HG02763 (cell line): ENCODE data around the gene GTPBP6.
"Not testable (repeated sequence)": the region's sequence is repeated elsewhere in the genome, so short reads cannot be mapped to it uniquely, and the experiment has no call there.

Experiments
- ATAC-seq: cut with Tn5 transposase; IDR thresholded peaks from one replicate; pipeline ENCODE4 v1.9.1; 2021; ENCODE audit warnings: mild to moderate bottlenecking, moderate library complexity; ENCODE audit not compliant: unreplicated experiment

The GTPBP6 gene

DNA sequence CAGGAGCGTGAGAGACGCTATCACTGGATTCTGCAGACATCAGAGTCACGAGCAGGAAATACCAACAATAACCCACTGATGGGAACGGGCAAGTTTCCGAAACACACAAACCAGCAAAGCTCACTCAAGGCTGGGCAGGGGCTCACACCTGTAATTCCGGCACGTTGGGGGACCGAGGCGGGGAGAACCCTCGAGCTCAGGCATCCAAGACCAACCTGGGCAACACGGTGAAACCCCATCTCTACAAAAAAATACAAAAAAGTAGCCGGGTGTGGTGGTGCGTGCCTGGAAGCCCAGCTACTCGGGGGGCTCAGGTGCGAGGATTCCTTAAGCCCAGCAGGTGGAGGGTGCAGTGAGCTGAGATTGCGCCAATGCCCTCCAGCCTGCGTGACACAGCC is 17.2 kb upstream of the GTPBP6 start:
- ATAC-seq: no peak

DNA sequence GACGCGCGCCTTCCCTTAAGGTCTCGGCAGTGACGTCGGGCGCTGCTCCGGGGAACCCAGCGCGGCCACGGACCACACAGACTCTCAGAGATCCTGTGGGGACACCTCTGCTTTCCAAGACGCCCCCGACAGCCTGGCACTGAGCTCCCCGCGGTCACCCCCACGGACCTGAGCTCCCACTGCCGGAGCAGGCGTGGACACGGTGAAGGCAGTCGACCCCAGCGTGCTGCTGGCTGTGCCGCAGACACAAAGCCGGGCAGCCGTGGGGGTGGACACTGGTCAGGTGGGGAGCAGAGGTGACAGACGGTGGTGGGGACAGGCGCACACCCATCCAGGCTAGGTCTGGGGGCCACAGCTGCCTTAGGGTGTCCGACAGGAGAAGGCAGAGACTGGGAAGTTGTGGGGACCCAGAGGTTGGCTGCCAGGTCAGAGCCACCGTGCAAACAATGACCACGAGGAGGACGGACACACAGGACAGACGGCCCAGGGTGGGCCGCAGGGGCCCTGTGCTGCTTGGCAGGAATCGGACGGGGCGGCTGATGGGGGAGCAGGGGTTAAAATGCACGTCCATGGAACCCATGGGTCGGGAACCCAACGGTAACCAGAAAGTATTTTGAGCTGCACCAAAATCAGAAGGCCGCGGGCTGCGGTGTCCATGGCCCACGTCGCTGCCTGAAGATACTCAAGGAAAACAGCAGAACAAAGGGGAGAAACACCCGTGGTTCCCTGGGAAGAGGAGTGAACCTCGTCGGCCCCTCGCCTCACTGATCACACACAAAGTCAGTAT is 16.6 kb upstream of the GTPBP6 start:
- no peak for ATAC-seq

DNA sequence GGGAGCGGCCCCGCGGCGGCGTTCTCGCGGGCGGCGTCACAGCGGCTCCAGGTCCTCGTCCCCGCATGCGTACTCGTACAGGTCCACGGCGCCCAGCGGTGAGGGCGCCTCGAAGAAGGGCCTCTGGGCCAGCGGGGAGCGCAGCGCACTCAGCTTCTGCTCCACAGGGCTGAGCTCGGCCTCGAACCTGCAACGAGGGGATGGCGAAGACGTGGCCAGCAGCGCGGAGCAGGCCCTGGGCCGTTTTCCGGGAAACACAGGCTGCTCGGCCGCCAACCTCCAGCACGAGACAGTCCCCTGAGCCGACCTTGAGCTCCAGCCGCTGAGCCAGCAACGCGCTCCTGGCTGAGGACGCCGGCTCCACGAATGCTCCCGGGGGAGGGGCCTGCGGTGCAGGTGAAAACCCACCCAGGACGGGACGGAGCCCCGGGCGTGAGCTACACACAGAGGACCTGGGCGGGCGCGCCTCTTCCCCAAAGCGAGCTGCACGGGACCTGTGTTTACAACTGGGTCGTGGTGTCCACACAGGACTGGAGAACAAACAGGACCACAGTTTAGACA is 15.8 kb upstream of the GTPBP6 start:
- no peak for ATAC-seq

DNA sequence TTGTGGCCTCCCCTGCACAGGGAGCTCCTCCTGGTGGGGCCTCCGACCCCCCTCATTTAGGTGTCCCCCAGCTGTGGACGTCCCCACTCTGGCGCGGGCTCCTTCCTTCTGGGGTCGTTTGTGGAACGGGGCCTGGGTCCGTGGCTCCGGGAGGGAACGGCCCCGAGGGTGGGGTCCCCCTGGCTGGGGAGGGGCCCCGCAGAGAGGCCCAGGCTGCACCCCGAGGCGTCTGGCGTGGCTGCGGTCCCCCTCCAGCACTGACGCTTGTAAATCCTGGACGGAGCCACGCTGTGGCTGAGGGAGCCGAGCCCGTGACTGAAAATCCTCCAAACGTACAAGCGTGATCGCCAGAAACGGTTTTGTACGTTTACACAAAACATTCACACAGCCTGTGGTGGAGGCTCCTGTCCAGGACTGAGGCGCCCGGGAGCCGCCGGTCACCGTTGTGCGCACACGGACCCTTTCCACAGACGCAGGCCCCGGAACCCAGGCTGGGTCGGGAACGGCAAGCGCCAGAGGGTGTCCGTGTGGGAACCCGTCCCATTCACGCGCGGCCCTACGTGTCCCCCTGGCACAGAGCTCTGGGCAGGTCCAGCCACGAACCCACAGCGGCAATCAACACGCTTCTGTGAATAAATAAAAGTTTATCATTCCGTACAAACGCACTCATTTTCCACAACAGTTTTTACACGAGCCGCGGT is 15.2 kb upstream of the GTPBP6 start:
- ATAC-seq: no peak

DNA sequence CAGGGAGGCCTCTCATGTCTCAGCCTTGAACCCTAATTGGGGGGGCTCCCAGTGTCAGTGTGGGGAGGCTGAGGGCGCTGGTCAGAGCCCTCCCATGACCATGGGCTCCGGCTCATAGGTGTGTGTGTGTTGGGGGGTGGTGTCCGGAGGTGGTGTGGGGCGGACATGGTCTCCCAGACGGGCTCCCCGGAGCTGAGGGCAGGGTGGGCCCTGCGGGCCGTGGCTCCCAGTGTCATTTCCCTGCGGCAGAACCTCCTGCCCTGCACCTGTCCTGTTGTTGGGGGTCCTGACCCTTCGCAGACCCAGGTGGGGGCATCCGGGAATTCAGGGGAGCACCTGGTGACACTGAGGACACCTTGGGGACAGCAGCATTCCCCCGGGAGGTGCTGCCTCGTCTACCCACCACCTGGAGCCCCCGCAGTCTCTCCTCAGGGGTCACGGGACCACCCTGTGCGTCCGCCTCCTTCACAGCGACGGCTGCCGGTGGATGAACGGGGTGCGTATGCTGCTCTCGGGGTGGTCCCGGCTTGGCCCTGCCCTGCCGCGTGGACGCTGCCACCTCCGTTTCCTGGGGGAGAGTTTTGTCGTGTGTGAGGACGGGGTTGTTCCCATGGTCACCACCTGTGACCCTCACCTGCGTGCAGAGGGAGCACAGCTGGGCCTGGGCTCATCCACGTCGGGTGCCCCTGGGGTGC is 14.5 kb upstream of the GTPBP6 start:
- ATAC-seq: no peak

DNA sequence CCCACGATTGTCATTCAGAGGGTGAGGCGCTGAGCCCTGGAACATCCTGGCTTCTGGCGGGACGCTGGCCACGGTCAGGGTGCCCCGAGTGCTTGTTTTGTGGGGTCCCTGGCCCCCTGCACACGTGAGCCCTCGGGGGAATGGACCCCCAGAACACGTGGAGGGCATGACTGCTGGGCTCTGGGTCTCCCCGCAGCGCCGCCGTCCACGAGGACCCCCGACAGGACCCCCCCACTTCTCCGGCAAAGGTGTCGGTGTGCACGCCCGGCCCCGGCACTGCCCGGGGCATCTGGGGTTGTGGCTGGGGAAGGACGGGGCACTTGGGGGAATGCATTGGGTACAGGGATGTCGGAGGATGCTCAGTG is 13.9 kb upstream of the GTPBP6 start:
- no peak for ATAC-seq

DNA sequence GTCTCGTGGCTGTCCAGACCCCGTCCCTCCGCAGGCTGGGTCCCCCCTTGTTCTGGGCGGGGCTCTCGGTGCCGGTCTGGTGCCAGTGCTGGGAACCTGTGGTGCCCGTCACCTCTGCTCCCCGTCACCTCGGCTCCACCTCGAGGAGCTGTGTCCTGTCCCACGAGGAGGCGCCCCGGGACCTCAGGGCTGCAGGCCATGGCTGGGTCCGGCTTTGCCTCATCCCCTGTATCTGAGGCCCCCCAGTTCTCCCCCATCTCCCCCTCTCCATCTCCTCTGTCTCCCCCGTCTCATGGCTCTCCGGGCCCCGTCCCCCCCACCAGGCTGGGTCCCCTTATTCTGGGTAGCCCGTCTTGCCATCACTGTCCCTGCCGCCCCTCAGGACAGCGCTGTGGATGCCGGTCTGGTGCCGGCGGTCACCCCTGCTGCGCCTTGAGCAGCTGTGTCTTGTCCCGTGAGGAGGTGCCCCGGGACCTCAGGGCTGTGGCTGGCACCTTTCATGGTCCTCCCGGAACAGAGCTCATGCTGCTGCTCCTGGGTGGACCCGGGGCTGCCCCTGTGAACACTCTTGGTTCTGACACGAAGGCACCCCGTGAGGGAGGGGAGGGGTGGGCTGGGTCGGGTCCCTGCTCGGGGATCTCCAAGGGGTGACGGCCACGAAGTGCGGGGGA is 13.4 kb upstream of the GTPBP6 start:
- ATAC-seq: no peak

DNA sequence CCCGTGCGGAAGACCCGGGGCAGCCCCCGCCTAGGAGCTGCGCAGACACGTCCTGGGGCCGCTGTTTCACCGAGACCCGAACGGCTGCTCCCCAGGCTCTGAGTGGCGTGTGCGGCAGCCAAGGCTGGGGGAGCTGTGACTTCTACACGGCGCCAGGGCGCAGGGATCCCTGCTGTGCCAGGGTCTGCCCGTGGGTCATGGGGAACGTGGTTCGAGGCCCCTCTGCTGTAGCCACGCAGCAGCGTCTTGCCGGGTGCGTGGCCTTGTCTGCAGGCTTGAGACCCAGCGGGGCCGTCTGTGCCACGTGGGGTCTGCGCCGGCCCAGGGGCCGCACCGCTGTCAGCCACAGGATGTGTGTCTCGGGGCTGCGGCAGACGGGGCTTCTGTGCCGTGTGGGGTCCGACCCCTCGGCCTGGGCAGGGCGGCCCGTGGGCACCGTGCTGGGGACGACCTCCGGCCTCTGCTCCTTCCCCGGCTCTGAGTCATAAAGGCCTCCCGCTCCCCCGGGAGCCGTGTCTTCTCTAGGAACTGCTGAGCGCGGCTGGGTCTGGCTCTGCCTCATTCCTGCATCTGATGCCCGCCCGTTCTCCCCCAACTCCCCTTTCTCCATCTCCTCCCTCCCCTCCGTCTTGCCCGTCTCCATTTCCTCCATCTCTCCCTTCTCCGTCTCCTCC is 12.7 kb upstream of the GTPBP6 start:
- no peak for ATAC-seq

DNA sequence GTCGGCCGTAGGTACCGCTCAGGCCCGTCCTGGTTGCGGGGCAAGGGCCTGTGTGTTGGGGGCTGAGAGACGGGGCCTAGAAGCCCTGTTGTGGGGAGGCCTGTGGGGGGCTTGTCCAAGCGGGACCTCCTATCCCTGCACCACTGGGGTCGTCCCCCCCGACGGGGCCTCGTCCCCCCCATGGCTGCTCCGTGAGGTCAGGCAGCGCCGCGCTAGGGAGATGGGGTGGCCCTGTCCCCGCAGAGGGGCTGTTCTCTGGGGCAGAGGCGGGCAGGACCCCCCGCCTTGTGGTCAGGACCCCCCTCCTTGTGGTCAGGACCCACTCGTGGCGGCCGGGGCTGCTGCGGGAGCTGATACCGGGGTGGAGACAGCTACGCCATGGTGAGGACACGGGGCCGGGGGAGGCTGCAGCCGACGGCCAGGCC is 12.1 kb upstream of the GTPBP6 start:
- no peak for ATAC-seq

DNA sequence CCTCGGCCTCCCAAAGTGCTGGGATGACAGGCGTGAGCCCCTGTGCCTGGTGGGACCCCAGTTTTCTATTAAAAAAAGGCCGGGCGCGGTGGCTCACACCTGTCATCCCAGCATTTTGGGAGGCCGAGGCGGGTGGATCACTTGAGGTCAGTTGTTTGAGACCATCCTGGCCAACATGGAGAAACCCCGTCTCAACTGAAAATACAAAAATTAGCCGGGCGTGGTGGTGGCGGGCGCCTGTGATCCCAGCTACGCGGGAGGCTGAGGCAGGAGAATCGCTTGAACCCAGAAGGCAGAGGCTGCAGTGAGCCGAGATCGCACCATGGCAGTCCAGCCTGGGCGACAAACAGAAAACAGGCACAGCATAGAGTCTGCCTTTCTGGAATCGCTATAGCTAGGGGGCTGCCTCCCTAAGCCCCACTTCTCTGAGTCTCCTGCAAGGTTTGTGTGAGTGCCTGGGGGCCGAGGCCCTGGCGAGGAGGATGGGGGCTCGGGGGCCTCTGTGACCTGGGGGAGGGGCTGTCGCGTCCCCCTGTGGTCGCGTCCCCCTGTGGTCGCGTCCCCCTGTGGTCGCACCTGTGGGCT is 11.6 kb upstream of the GTPBP6 start:
- ATAC-seq: not testable (repeated sequence)

DNA sequence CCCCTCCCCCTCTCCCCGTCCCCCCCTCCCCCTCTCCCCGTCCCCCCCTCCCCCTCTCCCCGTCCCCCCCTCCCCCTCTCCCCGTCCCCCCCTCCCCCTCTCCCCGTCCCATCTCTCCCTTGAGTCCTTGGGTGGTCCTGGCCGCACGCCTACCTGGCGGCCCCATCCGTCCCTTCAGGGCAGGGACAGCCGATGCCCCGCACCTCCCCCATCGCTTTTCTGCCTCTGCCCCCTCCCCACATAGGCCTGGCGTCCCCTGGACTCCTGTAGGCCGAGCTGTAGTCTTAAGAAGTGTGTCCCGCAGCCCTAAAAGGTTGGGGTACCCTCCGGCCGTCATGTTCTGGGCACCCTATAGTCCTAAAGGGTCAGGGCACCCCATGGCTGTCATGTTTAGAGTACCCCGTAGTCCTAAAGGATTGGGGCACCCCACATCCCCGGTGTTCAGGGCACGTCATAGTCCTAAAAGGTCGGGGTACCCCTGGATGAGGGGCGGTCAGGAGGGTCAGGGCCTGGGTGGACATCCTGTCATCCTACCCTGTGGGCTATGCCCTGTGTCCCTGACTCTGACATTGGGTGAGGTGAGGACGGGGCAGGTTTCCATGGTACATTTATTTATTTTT is 10.8 kb upstream of the GTPBP6 start:
- ATAC-seq: no peak

DNA sequence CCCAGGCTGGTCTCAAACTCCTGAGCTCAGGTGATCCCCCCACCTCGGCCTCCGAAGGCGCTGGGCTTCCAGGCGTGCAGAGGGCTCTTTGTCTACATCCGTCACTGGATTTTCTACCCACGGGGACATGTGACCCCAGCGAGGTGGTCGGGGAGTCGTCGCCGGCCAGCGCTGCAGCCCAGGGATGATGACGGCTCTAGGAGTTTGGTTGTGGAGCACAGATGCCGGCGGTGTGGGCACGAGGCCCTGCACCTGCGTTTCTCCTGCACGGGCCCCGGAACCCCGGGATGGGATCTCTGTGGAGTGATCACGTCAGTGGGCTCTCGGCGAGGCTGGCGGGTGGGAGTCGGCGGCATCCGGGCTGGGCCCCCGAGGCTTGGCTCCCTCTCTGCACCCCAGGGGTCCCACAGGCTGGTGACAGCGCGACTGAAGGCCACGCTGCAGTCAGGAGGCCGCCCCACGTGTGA is 9.1 kb upstream of the GTPBP6 start:
- ATAC-seq: no peak

DNA sequence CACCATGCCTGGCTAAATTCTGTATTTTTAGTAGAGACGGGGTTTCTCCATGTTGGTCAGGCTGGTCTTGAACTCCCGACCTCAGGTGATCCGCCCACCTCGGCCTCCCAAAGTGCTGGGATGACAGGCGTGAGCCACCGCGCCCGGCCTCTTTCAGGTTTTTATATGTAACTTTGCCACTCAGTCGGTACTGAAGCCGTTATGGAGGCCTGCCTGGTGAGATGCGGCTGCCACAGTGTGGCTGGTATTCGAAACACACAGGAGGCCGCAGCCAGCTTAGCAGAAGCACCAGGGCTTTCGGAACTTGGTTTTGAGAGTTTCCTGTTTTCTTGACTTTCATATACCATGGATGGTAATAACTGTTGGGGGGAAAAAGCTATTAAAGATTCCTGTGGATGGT is 6.1 kb upstream of the GTPBP6 start:
- peak; percentile 28 for ATAC-seq

DNA sequence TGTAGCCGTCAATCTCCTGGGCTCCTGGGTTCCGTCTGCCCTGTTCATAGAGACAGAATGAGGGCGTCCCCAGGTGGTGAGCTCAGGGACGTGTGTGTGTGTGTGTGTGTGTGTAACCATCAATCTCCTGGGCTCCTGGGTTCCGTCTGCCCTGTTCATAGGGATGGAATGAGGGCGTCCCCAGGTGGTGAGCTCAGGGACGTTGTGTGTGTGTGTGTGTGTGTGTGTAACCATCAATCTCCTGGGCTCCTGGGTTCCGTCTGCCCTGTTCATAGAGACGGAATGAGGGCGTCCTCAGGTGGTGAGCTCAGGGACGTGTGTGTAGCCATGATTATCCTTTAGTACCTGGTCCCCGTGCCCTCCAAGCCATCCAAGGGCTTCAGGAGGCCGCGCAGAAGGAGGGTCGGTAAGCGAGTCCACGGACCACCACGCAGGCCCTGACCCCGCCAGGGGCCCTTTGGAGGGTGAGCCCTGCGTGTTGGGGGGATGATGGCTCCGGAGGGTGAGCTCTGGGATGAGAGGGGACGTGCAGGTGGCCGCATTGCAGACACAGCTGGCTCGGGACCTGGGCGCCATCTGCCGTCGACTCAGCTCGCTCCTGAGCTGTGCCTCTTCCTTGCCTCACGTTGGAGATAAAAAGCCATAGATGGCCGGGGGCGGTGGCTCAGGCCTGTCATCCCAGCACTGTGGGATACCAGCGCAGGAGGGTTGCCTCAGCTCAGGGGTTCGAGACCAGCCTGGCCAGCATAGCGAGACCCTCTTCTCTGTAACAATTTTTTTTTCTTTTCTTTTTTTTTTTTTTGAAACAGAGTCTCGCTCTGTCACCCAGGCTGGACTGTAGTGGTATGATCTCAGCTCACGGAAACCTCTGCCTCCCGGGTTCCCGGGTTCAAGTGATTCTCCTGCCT is 5.4 kb upstream of the GTPBP6 start:
- ATAC-seq: peak; percentile 33

DNA sequence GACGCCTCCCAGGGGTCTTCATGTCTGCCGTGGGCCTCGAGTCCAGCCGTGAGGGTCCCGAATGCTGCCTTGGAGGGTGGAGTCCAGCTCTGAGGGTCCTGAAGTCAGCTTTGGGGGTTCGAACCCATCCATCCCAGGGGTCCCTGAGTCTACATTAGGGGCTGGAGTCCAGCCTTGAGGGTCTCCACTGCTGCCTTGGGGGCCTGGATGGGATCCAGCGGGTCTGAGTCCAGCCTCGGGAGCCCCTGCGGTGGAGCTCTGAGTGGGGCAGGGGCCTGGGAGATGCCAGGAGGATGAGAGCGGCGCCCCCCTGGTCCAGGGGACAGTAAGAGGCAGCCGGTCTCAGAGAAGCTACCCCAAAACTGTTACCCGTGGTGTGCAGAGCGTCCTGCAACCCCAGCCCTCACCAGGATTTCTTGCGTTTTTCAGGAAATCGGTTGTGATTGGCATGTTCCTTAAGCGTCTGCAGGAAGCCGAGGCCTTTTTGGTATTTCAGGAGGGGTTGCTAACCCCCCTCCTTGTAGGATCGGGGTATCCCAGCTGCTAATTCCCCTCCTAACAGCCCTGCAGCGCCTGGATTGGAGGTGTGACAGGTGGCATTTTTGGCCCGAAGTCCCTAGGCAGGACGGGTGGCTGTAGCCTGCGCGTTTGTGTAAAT is 1.7 kb upstream of the GTPBP6 start:
- ATAC-seq: no peak

DNA sequence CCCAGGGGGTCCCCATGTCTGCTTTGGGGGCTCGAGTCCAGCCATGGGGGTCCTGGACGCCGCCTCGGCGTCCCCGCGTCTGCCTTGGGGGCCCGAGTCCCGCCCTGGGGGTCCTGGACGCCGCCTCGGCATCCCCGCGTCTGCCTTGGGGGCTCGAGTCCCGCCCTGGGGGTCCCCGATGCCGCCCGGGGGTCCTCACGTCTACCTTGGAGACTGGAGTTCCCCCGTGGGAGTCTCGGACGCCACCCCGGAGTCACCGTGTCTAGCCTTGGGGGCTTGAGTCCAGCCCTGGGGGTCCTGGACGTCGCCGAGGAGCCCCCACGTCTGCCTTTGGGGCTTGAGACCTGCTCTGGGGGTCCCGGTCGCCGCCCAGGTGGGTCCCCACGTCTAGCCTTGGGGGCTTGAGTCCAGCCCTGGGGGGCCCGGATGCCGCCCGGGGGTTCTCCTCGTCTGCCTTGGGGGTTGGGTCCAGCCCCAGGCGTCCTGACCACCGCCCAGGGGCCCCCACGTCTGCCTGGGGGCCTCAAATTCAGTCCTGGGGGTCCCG is 1.1 kb upstream of the GTPBP6 start:
- no peak for ATAC-seq

DNA sequence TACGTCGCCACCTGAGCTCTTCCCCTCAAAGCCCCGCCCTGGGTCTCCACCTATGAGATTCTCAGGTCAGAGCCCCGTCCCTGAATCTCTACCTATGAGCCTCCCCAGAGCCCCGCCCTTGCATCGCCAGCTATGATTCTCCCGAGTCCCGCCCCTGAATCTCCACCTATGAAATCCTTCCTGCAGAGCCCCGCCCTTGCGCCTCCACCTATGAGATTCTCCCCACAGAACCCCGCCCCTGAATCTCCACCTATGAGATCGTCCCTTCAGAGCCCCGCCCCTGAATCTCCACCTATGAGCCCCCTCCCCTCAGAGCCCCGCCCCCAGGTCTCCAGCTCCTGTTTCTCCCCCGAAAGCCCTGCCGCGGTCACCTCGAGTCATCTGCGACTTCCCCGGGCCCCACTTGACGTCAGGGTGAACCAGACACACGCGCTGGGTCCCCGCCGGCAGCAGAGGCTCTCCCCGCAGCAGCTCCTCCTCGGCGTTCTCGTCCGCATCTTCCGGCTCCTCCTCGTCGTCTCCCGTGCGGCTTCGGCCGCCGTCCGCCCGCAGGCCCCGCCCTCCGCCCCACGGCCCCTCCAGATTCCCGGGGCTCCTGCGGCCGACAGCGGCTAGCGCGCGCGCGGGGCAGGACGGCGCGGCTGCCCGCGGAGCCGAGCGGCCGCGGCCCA is 393 bp downstream of the GTPBP6 start:
- ATAC-seq: peak; percentile 53
